A673 (cell line): Measurements from ENCODE around the gene HMGB3.

ENCODE experiments used
- CTCF ChIP-seq: fragments of 300-800, 200-600 bp; sonication (generic); conservative IDR thresholded peaks from 2 replicates; pipeline ENCODE4 v1.5.1; 2017; ENCODE audit warnings: low read depth, mild to moderate bottlenecking, antibody characterized with exemption, low read length, moderate library complexity, mixed read lengths
- EZH2 ChIP-seq: fragments of 200-600 bp; sonication (generic); IDR thresholded peaks from 2 replicates; pipeline ENCODE4 v1.6.1; 2017; ENCODE audit warnings: borderline replicate concordance, low read depth, mild to moderate bottlenecking, mixed read lengths, antibody characterized with exemption, low read length; ENCODE audit not compliant: poor library complexity, severe bottlenecking

- TF ChIP-seq CTCF (no peak), EZH2 (no peak)
These were observed 16.9 kb upstream of the HMGB3 start for GRCh38 chrX:150966235-150966634.
